SK-N-MC (cell line): ENCODE measurements around the gene EXD3.

Source experiments
- DNase-seq: peaks from one replicate; pipeline ENCODE4 v3.0.0-alpha.2; 2011; ENCODE audit warnings: low read depth, low spot score
- H3K27ac ChIP-seq: fragments of 200-600 bp; sonication (generic); 2 replicates; pipeline ENCODE4 v1.5.1; 2016; ENCODE audit warnings: mixed run types
- H3K36me3 ChIP-seq: fragments of 200-600 bp; sonication (generic); 2 replicates; pipeline ENCODE4 v1.6.1; 2017; ENCODE audit warnings: antibody characterized with exemption, low read length, mixed read lengths; ENCODE audit not compliant: insufficient read depth
- H3K4me3 ChIP-seq: fragments of 200-600 bp; sonication (generic); 2 replicates; pipeline ENCODE4 v1.5.1; 2016
- H3K9ac ChIP-seq: fragments of 200-600 bp; sonication (generic); 2 replicates; pipeline ENCODE4 v1.8.0; 2017; ENCODE audit warnings: mixed run types, mixed read lengths; ENCODE audit not compliant: insufficient read length
- H3K9me3 ChIP-seq: fragments of 200-600 bp; sonication (generic); 2 replicates; pipeline ENCODE4 v1.6.1; 2017; ENCODE audit warnings: low read depth, mild to moderate bottlenecking, antibody characterized with exemption, low read length, moderate library complexity, mixed read lengths
- EZH2 ChIP-seq: fragments of 200-600 bp; sonication (generic); IDR thresholded peaks from one replicate; pipeline ENCODE4 v1.6.1; 2017; ENCODE audit warnings: antibody characterized with exemption
- FOXP2 ChIP-seq: optimal IDR thresholded peaks from 2 replicates; pipeline ENCODE3; 2011; ENCODE audit warnings: mild to moderate bottlenecking, moderate library complexity; ENCODE audit not compliant: insufficient read depth; ENCODE audit errors: extremely low read length, control extremely low read depth
- POLR2AphosphoS5 ChIP-seq: IDR thresholded peaks from 2 replicates; pipeline ENCODE4 v1.6.1; 2012; ENCODE audit warnings: mild to moderate bottlenecking, low read depth, low read length, borderline replicate concordance

Gene EXD3

DNA sequence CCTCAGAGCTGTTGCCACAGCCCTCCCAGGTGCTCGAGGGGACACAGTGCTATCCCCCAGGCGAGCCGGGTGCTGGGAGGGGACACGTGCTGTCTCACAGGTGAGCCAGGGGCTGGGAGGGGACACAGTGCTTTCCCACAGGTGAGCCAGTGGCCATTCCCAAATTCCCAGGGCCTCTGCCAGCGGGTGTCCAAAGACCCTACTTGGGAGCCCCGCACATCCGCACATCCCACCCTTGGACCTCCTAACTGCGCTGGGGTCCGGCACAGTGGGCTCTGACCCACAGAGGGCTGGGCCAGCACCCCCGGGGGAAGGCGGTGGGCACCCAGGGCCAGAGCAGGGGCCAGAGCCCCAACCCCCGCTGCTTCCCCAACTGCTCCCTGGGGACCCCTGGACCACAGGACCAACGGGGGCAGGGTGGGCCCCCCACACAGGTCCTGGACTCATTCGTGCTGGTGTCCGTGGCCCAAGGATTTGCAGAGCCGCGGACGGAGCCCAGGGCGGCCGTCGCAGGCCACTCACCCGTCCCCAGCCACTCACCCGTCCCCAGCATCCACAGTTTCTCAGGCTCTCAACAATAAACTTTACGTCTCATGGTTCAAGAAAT, 17.9 kb downstream of the EXD3 start:
- H3K36me3 ChIP-seq = no peaks in the 10 kb centered on the region
- no peak overlapping the region for H3K9ac ChIP-seq
- DNase-seq = no peak
- TF ChIP-seq FOXP2 = no peak
- TF ChIP-seq EZH2 = no peak
- no peak for TF ChIP-seq POLR2AphosphoS5
- no peak overlapping the region for H3K4me3 ChIP-seq
- no peak overlapping the region for H3K27ac ChIP-seq
- no peaks in the 10 kb centered on the region for H3K9me3 ChIP-seq

DNA sequence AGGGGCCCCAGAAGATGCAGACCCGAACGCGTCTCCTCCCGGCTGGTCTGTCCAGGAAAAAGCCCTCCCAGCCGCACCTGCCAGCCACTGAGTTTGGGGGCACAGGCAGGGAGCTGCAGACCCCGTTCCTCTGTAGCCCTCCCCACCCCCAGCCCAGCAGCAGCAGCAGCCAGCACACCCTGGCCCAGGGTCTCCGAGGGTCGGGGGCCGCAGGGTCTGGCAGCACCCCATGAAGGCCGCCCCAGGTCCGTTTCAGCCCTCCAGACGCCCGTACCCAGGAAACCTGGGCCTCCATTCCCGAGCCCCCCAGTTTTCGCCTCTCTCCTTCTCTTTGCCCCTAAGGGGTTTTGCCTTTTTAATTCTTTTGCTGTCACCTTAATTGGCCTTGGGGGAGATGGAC, 19.7 kb downstream of the EXD3 start:
- no peak for DNase-seq
- Histone ChIP-seq H3K9me3 (no peaks in the 10 kb centered on the region), H3K4me3 (no peak overlapping the region), H3K36me3 (no peaks in the 10 kb centered on the region), H3K27ac (no peak overlapping the region), H3K9ac (no peak overlapping the region)
- no peak for TF ChIP-seq POLR2AphosphoS5
- no peak for TF ChIP-seq EZH2
- TF ChIP-seq FOXP2 = no peak

DNA sequence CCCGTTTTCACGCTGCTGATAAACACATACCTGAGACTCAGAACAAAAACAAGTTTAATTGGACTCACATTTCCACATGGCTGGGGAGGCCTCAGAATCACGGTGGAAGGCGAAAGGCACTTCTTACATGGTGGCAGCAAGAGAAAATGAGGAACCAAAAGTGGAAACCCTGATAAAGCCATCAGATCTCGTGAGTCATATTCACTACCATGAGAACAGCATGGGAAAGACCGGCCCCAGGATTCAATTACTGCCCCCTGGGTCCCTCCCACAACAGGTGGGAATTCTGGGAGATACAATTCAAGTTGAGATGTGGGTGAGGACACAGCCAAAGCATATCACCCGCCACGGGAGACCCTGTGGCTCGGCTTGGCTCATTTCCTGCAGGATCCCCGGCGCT, 20.2 kb downstream of the EXD3 start:
- H3K27ac ChIP-seq = no peak overlapping the region
- no peaks in the 10 kb centered on the region for H3K36me3 ChIP-seq
- H3K4me3 ChIP-seq = no peak overlapping the region
- DNase-seq = no peak
- H3K9ac ChIP-seq = no peak overlapping the region
- no peaks in the 10 kb centered on the region for H3K9me3 ChIP-seq
- TF ChIP-seq FOXP2 = no peak
- no peak for TF ChIP-seq POLR2AphosphoS5
- TF ChIP-seq EZH2 = no peak

DNA sequence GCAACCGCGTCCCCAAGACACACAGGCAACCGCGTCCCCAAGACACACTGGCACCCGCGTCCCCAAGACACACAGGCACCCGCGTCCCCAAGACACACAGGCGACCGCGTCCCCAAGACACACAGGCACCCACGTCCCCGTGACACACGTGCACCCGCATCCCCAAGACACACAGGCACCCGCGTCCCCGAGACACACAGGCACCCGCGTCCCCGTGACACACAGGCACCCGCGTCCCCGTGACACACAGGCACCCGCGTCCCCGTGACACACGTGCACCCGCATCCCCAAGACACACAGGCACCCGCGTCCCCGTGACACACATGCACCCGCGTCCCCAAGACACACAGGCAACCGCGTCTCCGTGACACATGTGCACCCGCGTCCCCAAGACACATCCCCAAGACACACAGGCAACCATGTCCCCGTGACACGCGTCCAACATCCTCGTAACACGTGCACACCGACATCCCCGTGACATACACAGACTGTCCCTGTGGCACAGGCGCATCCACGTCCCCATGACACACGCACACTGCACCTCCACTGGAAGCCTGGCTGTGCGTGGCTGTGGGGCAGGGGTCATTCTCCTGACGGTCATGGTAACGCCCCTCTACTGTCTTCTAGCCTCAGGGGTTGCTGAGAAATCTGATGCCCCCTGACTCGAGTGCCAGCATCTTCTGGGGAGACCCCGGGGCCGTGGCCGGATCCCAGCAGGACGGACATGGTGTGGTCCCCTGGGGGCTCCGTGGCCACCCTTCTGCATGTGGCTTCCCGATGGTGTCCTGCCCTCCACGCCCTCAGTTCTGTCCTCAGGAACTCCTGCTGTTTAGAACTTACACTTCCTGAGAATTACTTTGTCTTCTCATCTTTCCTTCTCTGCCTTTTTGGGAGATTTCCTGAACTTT, 24.1 kb downstream of the EXD3 start:
- H3K9me3 ChIP-seq = no peaks in the 10 kb centered on the region
- no peak overlapping the region for H3K4me3 ChIP-seq
- DNase-seq = no peak
- no peak overlapping the region for H3K27ac ChIP-seq
- no peaks in the 10 kb centered on the region for H3K36me3 ChIP-seq
- H3K9ac ChIP-seq = no peak overlapping the region
- TF ChIP-seq POLR2AphosphoS5 (no peak), EZH2 (no peak), FOXP2 (no peak)

DNA sequence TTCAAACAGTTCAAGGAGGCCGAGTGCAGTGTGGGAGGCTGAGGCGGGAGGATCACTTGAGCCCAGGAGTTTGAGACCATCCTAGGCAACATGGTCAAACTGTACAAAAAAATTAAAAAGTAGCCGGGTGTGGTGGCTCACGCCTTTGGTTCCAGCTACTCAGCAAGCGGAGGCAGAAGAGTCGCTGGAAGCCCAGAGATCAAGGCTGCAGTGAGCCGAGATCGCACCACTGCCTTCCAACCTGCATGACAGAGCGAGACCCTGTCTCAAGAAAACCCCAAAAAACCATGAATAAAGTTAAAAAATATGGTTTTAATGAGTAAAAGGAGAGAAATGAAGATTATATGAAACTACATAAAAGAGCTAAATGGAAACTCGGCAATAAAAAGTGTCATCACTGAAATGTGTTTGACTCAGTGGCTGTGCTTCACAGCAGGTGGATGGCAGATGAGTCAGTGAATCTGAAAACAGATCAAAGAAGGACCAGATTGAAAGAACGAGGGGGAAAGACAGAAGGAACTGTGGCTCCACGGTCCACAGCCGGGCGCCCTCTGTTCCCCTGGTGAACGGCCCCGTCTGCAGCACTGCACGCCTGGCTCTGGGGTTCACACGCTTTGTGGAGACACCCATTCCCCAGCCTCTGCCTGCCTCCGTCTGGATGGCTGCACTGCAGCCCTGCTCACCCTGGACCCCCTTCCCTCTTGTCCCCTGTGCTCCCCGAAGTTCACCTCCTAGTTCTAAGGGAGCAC, 25.1 kb downstream of the EXD3 start:
- no peak for TF ChIP-seq EZH2
- TF ChIP-seq FOXP2 = no peak
- no peak for TF ChIP-seq POLR2AphosphoS5
- DNase-seq = no peak
- H3K9ac ChIP-seq = no peak overlapping the region

DNA sequence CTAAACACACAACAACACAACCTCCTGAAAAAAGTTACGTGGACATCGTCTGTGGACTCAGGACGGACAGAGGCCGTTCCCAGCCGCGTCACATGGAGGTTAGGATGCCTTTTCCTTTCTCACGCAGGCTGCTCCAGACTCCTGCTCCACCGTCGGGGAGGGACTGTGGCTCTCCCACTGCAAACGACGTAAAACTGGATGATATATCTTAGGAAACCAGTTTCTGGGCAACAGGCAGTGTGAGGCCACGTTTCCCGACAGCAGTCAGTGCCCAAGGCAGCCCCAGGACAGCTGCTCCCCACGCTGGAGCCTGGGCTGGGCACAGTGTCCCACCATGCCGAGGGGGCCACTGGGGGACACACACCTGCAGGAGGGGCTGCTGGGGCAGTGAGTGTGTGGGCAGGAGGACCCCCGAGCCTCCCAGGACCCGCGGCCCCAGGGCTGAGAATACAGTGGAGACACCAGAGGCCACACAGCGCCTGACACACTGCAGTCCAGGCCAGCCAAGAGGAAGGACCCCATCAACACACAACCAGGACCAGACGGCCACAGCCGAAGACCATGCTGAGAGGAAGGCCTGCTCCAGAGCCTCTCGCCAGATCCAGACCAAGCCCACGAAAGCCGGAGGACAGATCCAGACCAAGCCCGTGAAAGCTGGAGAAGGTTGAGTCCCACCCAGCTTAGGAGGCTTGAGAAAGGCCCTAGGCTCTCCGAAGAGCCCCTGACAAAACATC, 26.2 kb downstream of the EXD3 start:
- H3K9ac ChIP-seq = no peak overlapping the region
- DNase-seq = no peak
- no peak overlapping the region for H3K27ac ChIP-seq
- no peaks in the 10 kb centered on the region for H3K9me3 ChIP-seq
- H3K36me3 ChIP-seq = no peaks in the 10 kb centered on the region
- TF ChIP-seq EZH2 (no peak), FOXP2 (no peak), POLR2AphosphoS5 (no peak)
- H3K4me3 ChIP-seq = no peak overlapping the region

More for the DNA sequence above, 25.1 kb downstream of the EXD3 start:
- no peak overlapping the region for H3K4me3 ChIP-seq
- no peaks in the 10 kb centered on the region for H3K9me3 ChIP-seq
- no peak overlapping the region for H3K27ac ChIP-seq
- H3K36me3 ChIP-seq = no peaks in the 10 kb centered on the region

DNA sequence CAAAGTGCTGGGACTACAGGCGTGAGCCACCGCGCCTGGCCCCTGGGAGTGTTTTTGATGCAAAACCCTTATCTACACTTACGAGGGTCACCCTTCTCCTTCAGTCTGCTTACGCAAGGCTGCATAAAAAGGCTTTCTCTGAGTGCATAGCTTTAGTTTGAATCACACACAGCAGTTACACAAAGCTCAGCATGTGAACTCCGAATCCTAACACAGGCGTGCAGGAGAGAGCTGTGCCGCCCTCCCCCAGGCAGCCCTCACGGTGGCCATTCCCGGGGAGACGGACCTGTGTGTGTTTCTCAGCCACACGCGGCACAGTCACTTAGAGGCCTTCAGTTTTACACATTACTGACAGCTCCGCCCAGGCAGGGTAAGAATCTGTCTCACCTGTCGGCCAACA, 26.7 kb downstream of the EXD3 start:
- H3K4me3 ChIP-seq = no peak overlapping the region
- DNase-seq = no peak
- no peak overlapping the region for H3K9ac ChIP-seq
- H3K9me3 ChIP-seq = no peaks in the 10 kb centered on the region
- TF ChIP-seq EZH2 (no peak), FOXP2 (no peak)
- H3K36me3 ChIP-seq = no peaks in the 10 kb centered on the region
- no peak overlapping the region for H3K27ac ChIP-seq

DNA sequence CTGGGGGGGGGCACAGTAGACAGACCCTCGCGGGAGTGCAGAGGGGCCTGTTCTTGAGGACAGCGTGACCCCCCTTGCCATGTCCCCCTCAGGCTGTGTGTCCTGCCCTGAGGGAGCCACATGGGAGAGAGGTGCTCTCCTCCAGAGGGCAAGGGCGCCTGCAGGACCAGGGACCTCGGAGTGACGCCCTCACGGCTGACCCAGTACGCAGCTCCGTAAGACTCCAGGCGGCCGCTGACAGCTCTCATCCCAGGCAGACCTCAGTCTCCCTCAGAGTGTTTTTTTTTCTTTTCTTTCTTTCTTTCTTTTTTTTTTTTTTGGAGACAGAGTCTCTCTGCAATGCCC, 27.3 kb downstream of the EXD3 start:
- no peaks in the 10 kb centered on the region for H3K36me3 ChIP-seq
- DNase-seq = no peak
- H3K9ac ChIP-seq = no peak overlapping the region
- H3K27ac ChIP-seq = no peak overlapping the region
- TF ChIP-seq POLR2AphosphoS5 = no peak
- no peak for TF ChIP-seq FOXP2
- no peak for TF ChIP-seq EZH2
- H3K4me3 ChIP-seq = no peak overlapping the region
- H3K9me3 ChIP-seq = no peaks in the 10 kb centered on the region
